NOMO-1 treated with DMSO at 0.1 percent for 48 hours (cell line): ENCODE results near the gene MT1H.
"Not testable (repeated sequence)": the region's sequence is repeated elsewhere in the genome, so short reads cannot be mapped to it uniquely, and the experiment has no call there.

ENCODE experiments used
- DNase-seq: peaks from one replicate; lab custom pipeline; 2025; ENCODE audit not compliant: unreplicated experiment; lab: John Stamatoyannopoulos, UW

The MT1H gene

DNA sequence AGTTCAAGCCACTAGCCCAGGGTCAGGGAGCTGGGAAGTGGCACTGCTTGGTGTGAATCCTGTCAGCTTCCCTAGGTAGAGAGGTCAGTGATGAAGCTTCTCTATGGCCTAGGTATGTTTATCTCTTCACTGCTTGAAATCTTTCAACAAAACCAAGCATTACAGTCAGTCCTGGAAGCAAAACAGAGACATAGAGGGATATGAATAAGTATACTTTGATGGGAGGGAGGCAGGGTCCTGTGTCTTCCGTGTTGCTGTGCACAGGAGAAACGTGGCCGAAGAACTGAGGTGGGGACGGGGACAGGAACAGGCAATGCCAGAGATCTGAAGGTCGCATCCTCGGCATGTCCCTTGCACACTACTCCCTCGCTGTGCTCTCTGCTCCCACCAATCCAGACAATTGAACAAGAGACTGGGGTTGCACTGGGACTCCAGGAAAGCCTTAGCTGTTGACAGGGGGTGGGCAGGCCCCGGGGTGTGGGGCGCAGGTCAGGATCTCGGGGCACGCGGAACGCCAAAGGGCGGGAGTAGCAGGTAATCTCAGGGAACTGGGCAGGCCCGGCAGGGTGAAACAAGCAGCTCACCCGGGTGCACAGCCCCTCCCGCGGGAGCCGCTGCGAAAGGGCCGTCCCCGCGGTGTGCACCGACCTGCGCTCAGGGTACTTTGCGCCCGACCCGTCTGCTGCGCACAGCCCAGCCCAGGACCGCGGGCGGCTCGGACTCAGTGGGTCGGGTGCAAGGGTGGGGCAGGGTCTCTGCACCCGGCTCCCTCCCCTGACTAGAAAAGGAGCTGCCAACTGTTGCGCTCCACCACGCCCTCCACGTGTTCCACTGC lies at the start of gene MT1H:
MT1H (plus strand) TSS at position 810 of the 835 bp plus-strand sequence. CDS start 71 bp downstream, outside the sequence.
- DNase-seq: peak; percentile 68

DNA sequence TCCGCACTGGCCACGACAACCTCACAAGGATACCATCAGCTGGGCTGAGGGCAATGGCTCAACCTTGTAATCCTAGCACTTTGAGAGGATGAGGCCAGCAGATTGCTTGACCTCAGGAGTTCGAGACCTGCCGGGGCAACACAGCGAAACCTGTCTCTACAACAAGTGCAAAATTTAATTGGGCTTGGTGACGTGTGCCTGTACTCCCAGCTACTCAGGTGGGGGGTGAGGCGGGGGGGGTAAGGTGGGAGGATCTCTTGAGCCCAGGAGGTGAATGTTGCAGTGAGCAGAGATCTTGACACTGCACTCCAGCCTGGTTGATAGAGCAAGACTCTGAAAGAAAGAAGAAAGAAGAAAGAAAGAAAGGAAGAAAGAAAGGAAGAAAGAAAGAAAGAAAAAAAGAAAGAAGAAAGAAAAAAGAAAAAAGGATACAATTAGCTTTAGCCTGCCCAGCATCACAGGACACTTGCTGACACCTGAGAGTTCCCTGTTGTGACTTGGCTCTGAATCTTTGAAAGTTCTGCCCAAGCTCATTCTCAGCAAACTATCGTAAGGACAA lies 49.2 kb upstream of the MT1H start:
- DNase-seq: no peak

DNA sequence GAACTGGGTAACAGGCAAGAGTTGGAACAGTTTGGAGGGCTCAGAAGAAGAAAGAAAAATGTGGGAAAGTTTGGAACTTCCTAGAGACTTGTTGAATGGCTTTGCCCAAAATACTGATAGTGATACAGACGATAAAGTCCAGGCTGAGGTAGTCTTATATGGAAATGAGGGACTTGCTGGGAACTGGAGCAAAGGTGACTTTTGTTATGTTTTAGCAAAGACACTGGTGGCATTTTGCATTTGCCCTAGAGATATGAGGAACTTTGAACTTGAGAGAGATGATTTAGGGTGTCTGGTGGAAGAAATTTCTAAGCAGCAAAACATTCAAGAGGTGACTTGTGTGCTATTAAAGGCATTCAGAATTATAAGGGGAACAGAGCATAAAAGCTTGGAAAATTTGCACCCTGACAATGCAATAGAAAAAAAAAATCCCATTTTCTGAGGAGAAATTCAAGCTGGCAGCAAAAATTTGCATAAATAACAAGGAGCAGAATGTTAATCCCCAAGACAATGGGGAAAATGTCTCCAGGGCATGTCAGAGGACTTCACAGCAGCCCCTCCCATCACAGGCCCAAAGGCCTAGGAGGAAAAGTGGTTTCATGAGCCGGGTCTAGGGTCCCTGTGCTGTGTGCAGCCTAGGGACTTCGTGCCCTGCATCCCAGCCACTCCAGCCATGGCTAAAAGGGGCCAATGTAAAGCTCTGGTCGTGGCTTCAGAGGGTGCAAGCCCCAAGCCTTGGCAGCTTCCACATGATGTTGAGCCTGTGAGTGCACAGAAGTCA lies 47.8 kb upstream of the MT1H start:
- not testable (repeated sequence) for DNase-seq

DNA sequence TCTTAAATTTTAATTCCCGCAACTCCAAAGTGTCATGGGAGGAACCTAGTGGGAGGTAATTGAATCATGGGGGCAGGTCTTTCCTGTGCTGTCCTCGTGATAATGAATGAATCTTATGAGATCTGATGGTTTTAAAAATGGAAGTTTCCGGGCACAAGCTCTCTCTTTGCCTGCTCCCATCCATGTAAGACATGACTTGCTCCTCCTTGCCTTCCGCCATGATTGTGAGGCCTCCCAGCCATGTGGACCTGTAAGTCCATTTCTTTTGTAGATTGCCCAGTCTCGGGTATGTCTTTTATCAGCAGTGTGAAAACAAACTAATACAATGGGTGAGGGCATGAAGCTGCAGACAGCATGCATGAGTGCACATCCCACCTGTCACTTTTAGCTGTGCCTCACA lies 46.4 kb upstream of the MT1H start:
- DNase-seq: not testable (repeated sequence)

DNA sequence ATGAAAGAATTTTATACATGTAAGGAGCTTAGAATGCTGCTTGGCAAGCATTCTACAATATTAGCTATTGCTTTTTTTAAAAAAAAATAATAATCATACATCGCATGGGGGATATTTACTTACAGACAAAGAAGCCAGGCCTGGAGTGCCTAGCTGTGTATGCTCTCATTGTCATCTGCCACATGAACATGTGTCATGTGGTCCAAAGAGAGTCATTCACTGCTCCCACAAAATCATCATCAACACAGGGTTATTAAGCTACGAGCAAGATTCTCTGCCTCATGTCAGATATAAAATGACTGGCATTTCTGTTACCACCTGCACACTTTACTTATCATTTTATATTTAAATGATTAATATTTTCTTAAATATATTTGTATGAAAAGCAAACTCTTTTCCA lies 46.0 kb upstream of the MT1H start:
- no peak for DNase-seq

DNA sequence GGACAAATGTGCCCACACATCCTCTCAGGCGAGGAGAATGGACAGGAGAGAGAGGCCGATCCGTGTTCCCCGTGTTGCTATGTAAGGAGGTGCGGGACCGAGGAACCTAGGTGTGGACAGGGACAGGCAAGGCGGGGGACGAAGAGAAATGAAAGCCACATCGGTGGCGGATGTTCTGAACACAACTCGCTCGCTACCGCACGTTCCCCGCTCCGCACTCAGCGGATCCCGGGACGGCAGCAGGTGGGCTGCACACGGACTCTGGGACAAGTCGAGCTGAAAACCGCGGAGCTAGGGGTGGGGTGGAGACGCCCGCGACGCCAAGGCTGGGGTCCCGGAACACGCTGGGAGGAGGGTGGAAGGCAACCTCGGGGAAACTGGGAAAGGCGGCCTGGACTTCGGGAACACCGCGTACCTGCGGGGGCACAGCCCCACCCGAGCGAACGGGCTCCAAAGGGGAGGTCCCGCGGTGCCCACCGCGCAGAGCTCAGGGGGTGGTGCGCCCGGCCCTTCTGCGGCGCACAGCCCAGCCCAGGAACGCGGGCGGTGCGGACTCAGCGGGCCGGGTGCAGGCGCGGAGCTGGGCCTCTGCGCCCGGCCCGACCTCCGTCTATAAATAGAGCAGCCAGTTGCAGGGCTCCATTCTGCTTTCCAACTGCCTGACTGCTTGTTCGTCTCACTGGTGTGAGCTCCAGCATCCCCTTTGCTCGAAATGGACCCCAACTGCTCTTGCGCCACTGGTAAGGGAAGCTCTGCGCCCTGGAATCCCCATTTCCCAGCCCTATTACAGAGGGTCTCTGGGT lies 44.3 kb upstream of the MT1H start, which contains the start of gene MT1E:
MT1E (plus strand) TSS at position 642 of the 803 bp plus-strand sequence; CDS start at position 713, 71 bp downstream.
- peak; percentile 87 for DNase-seq

DNA sequence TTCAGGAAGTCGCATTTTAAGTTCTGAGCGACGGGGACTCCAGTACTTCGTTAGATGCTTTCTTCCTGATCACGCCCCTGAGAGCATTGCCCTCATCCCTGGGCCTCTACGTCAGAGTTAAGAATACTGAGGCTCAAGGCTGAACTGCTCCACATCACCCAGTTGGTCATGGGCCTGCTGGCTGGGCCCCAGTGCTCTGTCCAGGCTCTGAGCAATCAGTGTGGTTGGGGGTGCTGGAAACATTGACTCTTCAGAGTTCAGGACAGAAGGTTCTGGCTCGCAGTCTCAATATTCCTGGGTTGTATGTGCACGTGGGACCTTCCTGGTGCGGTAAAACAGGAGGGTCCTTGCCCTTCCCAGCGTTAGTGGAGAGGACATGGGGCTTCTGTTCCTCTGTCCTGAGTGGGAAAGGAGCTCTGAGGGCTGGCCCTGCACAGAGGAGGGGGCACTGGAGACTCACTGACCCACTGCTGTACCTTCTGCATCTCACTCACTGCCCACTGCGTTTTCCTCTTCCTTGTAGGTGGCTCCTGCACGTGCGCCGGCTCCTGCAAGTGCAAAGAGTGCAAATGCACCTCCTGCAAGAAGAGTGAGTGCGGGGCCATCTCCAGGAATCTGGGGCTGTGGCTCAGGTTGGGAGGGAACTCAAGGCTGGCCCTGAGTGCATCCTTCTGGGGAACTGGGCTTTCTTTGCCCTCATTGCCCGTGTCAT lies 43.5 kb upstream of the MT1H start:
- no peak for DNase-seq

DNA sequence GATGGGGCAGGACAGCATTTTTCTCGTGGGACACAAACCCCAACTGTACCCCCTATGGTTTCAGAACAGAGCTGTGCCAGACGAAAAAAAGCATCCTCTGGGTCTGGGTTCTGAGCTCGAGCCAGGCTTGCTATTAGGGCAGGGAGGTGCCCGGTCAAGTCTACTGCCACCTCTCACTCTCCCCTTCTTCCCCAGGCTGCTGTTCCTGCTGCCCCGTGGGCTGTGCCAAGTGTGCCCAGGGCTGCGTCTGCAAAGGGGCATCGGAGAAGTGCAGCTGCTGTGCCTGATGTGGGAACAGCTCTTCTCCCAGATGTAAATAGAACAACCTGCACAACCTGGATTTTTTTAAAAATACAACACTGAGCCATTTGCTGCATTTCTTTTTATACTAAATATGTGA lies 42.9 kb upstream of the MT1H start:
- no peak for DNase-seq

DNA sequence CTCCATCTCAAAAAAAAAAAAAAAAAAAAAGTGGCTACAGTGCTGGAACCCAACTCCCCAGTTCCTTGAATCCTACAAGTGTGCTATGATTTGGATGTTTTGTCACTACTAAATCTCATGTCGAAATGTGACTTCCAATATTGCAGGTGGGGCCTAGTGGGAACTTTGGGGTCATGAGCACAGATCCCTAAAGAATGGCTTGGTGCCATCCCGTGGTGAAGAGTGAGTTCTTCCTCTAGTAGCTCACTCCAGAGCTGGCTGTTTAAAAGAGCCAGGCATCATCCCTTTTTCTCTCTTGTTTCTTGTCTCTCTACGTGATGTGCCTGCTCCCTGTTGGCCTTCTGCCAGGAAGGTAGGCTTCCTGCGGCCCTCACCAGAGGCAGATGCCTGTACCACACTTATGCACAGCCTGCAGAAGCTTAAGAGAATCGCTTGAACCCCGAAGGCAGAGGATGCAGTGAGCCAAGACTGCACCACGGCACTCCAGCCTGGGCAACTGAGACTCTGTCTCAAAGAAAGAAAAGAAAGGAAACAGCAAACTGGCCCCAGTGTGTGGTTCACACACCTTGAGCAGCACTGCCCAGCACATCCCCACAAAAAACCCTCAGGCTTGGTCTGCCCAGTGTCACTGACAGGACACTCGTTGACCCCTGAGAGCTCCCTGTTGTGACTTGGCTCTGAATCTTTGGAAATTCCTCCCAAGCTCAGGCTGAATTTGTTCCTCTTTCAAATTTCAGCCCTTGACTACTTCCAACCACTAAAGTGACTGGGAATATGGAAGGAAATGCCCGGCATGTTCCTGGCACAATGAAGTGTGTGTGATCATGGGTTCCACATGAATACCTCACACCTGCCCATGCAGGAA lies 40.9 kb upstream of the MT1H start:
- DNase-seq: no peak

DNA sequence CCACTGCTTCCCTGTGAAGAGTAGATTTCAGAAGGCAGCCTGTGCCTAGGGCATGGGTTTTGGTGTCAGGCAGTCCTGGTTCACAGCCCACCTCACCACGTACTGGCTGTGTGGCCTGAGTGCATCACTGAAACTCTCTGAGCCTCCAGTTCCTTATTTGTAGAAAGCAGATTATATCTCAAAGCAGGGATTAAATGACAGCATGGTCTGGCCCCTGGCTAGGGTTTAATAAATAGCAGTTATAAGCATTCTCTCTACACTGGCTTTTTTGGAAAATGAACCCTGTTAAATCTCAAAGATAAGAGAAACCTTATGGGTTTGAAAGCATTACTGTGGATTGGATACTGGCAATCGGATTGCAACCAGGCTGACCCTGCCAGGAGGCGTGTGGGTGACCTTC lies 40.1 kb upstream of the MT1H start:
- DNase-seq: no peak

DNA sequence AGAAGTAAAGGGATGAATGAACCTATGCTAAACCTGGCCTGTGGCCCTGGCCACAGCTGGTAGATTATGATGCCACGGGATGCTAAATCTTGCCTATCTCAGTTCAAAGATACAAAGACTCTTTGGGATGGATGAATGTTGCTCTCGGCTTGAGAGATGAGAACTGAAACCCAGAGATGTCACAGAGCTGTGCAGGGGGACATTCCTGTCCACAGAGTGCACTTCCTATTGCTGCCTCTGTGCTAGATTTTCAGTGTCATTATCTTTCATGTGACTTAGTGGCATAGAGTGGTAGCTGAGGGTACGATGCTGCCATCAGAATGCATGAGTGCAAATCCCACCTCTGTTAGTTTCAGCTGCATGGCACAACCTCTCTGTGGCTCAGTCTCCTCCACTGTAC lies 39.5 kb upstream of the MT1H start:
- peak; percentile 65 for DNase-seq

DNA sequence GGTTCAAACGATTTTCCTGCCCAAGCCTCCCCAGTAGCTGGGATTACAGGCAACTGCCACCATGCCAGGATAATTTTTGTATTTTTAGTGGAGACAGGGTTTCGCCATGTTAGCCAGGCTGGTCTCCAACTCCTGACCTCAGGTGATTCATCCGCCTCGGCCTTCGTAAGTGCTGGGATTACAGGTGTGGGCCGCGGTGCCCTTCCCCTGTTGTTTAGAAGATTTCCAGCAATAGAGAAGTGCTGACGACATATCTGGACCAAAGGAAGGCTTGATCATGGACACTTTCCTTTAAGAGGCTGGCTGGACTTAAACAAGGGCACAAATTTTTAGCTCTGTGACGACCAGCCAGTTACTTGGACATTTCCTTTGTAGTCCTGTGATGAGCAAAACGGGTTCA lies 38.4 kb upstream of the MT1H start:
- no peak for DNase-seq

DNA sequence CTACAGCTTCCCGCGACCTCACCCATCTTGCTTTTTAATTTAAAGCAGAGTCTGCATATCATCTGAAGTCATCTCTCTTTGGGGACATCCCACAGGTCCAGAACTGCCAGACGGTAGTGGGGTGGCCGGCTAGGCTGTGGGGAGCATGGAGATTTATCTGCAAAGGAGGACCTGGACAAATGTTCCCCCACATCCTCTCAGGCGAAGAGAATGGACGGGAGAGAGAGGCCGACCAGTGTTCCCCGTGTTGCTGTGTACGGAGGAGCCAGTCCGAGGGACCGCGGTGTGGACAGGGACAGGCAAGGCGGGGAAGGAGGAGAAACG lies 37.8 kb upstream of the MT1H start:
- DNase-seq: peak; percentile 19

DNA sequence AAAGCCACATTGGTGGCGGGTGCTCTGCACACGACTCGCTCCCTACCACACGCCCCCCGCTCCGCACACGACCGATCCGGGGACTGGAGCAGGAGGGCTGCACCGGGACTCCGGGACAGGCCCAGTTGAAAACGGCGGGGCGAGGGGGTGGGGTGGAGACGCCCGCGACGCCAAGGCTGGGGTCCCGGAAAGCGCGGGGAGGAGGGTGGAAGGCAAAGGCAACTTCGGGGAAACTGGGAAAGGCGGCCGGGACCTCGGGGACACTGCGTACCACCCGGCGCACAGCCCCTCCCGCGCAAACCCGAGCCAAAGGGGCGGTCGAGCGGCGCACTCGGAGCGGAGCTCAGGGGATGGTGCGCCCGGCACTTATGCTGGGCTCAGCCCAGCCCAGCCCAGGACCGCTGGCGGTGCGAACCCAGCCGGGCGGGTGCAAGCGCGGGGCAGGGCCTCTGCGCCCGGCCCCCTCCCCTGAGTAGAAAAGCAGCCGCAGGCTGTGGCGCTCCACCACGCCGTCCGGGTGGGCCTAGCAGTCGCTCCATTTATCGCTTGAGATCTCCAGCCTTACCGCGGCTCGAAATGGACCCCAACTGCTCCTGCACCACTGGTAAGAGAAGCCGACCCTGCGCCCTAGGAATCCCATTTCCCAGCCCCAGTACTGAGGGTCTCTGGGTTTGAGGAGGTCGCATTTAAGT lies 37.3 kb upstream of the MT1H start, which contains the start of gene MT1M:
MT1M (plus strand) TSS at position 504 of the 692 bp plus-strand sequence; CDS start at position 577, 73 bp downstream.
- no peak for DNase-seq

DNA sequence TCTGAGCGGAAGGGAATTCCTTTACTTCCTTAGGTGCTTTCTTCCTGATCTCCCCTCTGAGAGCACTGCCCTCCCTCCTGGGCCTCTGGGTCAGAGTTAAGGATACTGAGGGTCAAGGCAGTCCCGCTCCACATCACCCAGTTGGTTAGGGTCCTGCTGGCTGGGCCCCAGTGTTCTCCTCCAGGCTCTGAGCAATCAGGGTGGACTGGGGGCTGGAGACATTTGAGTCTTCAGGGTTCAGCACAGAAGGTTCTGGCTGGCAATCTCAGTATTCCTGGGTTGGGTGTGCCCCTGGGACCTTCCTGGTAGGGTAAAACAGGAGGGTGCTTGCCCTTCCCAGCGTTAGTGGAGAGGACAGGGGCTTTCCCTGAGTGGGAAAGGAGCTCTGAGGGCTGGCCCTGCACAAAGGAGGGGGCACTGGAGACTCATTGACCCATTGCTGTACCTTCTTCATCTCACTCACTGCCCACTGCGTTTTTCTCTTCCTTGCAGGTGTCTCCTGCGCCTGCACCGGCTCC lies 36.7 kb upstream of the MT1H start:
- no peak for DNase-seq

DNA sequence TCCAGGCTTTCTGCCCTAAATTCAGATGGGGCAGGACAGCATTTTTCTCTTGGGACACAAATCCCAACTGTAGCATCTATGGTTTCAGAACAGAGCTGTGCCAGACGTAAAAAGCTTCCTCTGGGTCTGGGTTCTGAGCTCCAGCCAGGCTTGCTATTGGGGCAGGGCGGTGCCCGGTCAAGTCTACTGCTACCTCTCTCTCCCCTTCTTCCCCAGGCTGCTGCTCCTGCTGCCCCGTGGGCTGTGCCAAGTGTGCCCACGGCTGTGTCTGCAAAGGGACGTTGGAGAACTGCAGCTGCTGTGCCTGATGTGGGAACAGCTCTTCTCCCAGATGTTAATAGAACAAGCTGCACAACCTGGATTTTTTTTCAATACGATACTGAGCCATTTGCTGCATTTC lies 36.1 kb upstream of the MT1H start:
- DNase-seq: no peak

DNA sequence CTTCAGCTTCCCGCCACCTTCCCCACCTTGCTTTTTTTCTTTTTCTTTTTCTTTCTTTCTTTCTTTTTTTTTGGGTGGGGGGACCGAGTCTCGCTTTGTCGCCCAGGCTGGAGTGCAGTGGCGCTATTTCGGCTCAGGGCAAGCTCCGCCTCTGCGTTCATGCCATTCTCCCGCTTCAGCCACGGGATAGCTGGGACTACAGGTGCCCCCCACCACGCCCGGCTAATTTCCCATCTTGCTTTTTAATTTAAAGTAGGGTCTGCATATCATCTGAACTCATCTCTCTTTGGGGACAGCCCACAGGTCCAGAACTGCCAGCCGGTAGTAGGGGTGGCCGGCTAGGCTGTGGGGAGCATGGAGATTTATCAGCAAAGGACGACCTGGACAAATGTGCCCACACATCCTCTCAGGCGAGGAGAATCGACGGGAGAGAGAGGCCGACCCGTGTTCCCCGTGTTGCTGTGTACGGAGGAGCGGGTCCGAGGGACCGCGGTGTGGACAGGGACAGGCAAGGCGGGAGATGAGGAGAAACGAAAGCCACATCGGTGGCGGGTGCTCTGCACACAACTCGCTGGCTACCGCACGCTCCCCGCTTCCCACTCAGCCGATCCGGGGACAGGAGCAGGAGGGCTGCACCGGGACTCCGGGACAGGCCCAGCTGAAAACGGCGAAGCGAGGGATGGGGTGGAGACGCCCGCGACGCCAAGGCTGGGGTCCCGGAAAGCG lies 34.7 kb upstream of the MT1H start:
- DNase-seq: no peak

DNA sequence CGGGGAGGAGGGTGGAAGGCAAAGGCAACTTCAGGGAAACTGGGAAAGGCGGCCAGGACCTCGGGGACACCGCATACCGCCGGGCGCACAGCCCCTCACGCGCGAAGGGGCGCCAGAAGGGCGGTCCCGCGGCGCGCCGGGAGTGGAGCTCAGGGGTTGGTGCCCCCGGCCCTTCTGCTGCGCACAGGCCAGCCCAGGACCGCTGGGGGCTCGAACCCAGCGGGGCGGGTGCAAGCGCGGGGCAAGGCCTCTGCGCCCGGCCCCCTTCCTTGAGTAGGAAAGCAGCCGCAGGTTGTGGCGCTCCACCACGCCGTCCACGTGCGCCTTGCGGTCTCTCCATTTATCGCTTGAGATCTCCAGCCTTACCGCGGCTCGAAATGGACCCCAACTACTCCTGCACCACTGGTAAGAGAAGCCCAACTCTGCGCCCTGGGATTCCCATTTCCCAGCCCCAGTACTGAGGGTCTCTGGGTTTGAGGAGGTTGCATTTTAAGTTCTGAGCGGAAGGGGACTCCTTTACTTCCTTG lies 34.1 kb upstream of the MT1H start:
- no peak for DNase-seq
